HCT116 (cell line): ENCODE data around the gene GLRX. TPM values are rescaled to one million over a fixed set of nuclear protein-coding genes. Genes with fewer than 3 reads are reported as not detected.
"Not testable (repeated sequence)": the region's sequence is repeated elsewhere in the genome, so short reads cannot be mapped to it uniquely, and the experiment has no call there.

ENCODE experiments used
- ATAC-seq: fragments of 200-7000 bp; cut with Tn5 transposase; 2 replicates; pipeline ENCODE4 v1.9.1; 2020; ENCODE audit warnings: mild to moderate bottlenecking, moderate library complexity
- BruUV-seq: library from RNA; stranded (reverse); fragments of 400-500 nt; replicated peaks from 2 replicates; lab custom pipeline; 2021; lab: Mats Ljungman, UMichigan
- CTCF ChIA-PET: fragments of 300-600 bp; sonication (Branson Sonifier 250); formaldehyde crosslinking; loops from one replicate; lab custom pipeline; 2021; ENCODE audit warnings: antibody characterized with exemption; lab: Charles Lee
- POLR2A ChIA-PET: fragments of 300-600, 350-600 bp; sonication (Branson Sonifier 250); formaldehyde crosslinking; loops from one replicate; lab custom pipeline; 2021; ENCODE audit warnings: antibody characterized with exemption; lab: Charles Lee
- RAD21 ChIA-PET, 2 experiments: fragments of 300-600 bp; sonication (Branson Sonifier 250); formaldehyde crosslinking; loops; one replicate each; lab custom pipeline; 2023; ENCODE audit warnings: low total read pairs in 2 of 2; ENCODE audit not compliant: uncharacterized antibody in 2 of 2, unreplicated experiment in 2 of 2, low non-redundant PET in 1 of 2; lab: Charles Lee
- DNase-seq: peaks from one replicate; pipeline ENCODE4 v3.0.0-alpha.2; 2010; ENCODE audit warnings: low read depth, low spot score
- H2AFZ ChIP-seq: fragments of 200-600 bp; shearing (Covaris generic), sonication (generic); 2 replicates; pipeline ENCODE4 v1.6.1; 2017; ENCODE audit warnings: low read depth, mixed run types, mixed read lengths, antibody characterized with exemption, low read length; ENCODE audit not compliant: poor library complexity, severe bottlenecking
- H3K27ac ChIP-seq: 2 replicates; pipeline ENCODE4 v1.5.1; 2012; ENCODE audit warnings: low read depth, low read length
- H3K27me3 ChIP-seq: fragments of 200-600 bp; sonication (generic); 2 replicates; pipeline ENCODE4 v1.6.1; 2016; ENCODE audit warnings: mixed run types, low read length, mixed read lengths; ENCODE audit not compliant: insufficient read depth
- H3K36me3 ChIP-seq, 2 experiments: fragments of 200-500 bp in 1 of 2; fragments of 200-600 bp in 1 of 2; sonication (Bioruptor generic) in 1 of 2; sonication (generic) in 1 of 2; 2 replicates each; pipeline versions ENCODE4 v1.5.1 to v1.6.1; 2014 to 2016; ENCODE audit warnings: low read length in 2 of 2, inconsistent platforms in 1 of 2, mixed read lengths in 1 of 2, mixed run types in 1 of 2; ENCODE audit not compliant: insufficient read depth in 2 of 2, control insufficient read depth in 1 of 2
- H3K4me1 ChIP-seq, 2 experiments: fragments of 200-600 bp in 1 of 2; sonication (generic) in 1 of 2; 2 replicates each; pipeline versions ENCODE4 v1.5.1 to v1.6.1; 2012 to 2017; ENCODE audit warnings: low read length in 2 of 2, inconsistent platforms in 1 of 2, mild to moderate bottlenecking in 1 of 2, mixed read lengths in 1 of 2, mixed run types in 1 of 2, moderate library complexity in 1 of 2; ENCODE audit not compliant: insufficient read depth in 2 of 2, control insufficient read depth in 1 of 2
- H3K4me2 ChIP-seq: fragments of 200-600 bp; sonication (generic); 2 replicates; pipeline ENCODE4 v1.6.1; 2017; ENCODE audit warnings: mixed run types, low read length, mixed read lengths
- H3K4me3 ChIP-seq, 2 experiments: fragments of 200-600 bp in 1 of 2; sonication (generic) in 1 of 2; replicated peaks in 1 of 2; 2 replicates each; pipeline ENCODE4 v1.5.1; 2011 to 2016; ENCODE audit warnings: low read length in 2 of 2, control low read depth in 1 of 2, low read depth in 1 of 2, mild to moderate bottlenecking in 1 of 2, mixed read lengths in 1 of 2, mixed run types in 1 of 2
- H3K79me2 ChIP-seq: fragments of 200-600 bp; sonication (generic); 2 replicates; pipeline ENCODE4 v1.6.1; 2017; ENCODE audit warnings: mild to moderate bottlenecking, mixed run types, low read length, moderate library complexity, mixed read lengths; ENCODE audit not compliant: insufficient read depth
- H3K9ac ChIP-seq: fragments of 200-600 bp; sonication (generic); 2 replicates; pipeline ENCODE4 v1.6.1; 2016; ENCODE audit warnings: low read length, mixed read lengths
- H3K9me2 ChIP-seq: fragments of 200-600 bp; sonication (generic), shearing (Covaris generic); 2 replicates; pipeline ENCODE4 v1.6.1; 2017; ENCODE audit warnings: mixed run types, mild to moderate bottlenecking, moderate library complexity; ENCODE audit not compliant: insufficient read depth
- H3K9me3 ChIP-seq, 2 experiments: fragments of 200-500 bp in 1 of 2; fragments of 200-600 bp in 1 of 2; sonication (Bioruptor generic) in 1 of 2; sonication (generic) in 1 of 2; 2 replicates each; pipeline ENCODE4 v1.6.1; 2014 to 2017; ENCODE audit warnings: low read length in 2 of 2, mixed read lengths in 2 of 2, inconsistent platforms in 1 of 2, low read depth in 1 of 2, mild to moderate bottlenecking in 1 of 2, mixed run types in 1 of 2, moderate library complexity in 1 of 2; ENCODE audit not compliant: control insufficient read depth in 1 of 2, insufficient read depth in 1 of 2
- H4K20me1 ChIP-seq: fragments of 200-600 bp; sonication (generic), shearing (Covaris generic); 2 replicates; pipeline ENCODE4 v1.6.1; 2017; ENCODE audit warnings: mixed run types, mild to moderate bottlenecking, moderate library complexity; ENCODE audit not compliant: insufficient read depth
- CBX3 ChIP-seq: IDR thresholded peaks from 2 replicates; pipeline ENCODE4 v1.6.1; 2012; ENCODE audit warnings: low read depth
- EGR1 ChIP-seq: IDR thresholded peaks from 2 replicates; pipeline ENCODE4 v1.6.1; 2012; ENCODE audit warnings: low read depth
- EZH2 ChIP-seq: fragments of 200-600 bp; sonication (generic); IDR thresholded peaks from 2 replicates; pipeline ENCODE4 v1.6.1; 2017; ENCODE audit warnings: antibody characterized with exemption, mixed run types
- EZH2phosphoT487 ChIP-seq: fragments of 200-600 bp; IDR thresholded peaks from 2 replicates; pipeline ENCODE4 v1.6.1; 2018; ENCODE audit warnings: antibody characterized with exemption, borderline replicate concordance
- FOSL1 ChIP-seq: IDR thresholded peaks from 2 replicates; pipeline ENCODE4 v1.6.1; 2012; ENCODE audit warnings: low read depth
- POLR2A ChIP-seq: IDR thresholded peaks from 2 replicates; pipeline ENCODE4 v1.7.0; 2011; ENCODE audit warnings: borderline replicate concordance; ENCODE audit not compliant: insufficient read depth, insufficient read length; ENCODE audit errors: extremely low read depth
- POLR2AphosphoS5 ChIP-seq: IDR thresholded peaks from 2 replicates; pipeline ENCODE4 v1.6.1; 2011; ENCODE audit warnings: mild to moderate bottlenecking, low read depth, low read length, moderate library complexity
- RAD21 ChIP-seq: IDR thresholded peaks from 2 replicates; pipeline ENCODE4 v1.6.1; 2012; ENCODE audit warnings: low read depth, mild to moderate bottlenecking
- SRF ChIP-seq: IDR thresholded peaks from 2 replicates; pipeline ENCODE4 v1.6.1; 2012; ENCODE audit warnings: low read depth
- TCF7L2 ChIP-seq: IDR thresholded peaks from 2 replicates; pipeline ENCODE4 v1.7.0; 2011; ENCODE audit warnings: borderline replicate concordance, inconsistent platforms; ENCODE audit not compliant: insufficient read depth, insufficient read length; ENCODE audit errors: extremely low read depth
- YY1 ChIP-seq: IDR thresholded peaks from 2 replicates; pipeline ENCODE4 v1.6.1; 2011; ENCODE audit warnings: low read length, low read depth, moderate library complexity, mild to moderate bottlenecking; ENCODE audit not compliant: insufficient replicate concordance; ENCODE audit errors: extremely low read depth
- ZNF274 ChIP-seq: fragments of 200-500 bp; sonication (Bioruptor generic); IDR thresholded peaks from 2 replicates; pipeline ENCODE4 v1.6.1; 2014; ENCODE audit warnings: mild to moderate bottlenecking, low read depth, low read length, inconsistent platforms
- intact Hi-C: fragments of 100-400 bp; cut with micrococcal nuclease; formaldehyde crosslinking; loops from 2 replicates; pipeline ENCODE4 v1.10.0; 2022
- total RNA-seq: library from RNA; stranded (reverse); gene quantifications from one replicate; pipeline ENCODE4 v1.2.1, GENCODE V29; 2021; ENCODE audit not compliant: unreplicated experiment
- TF ChIP-seq, protein P1 (sequence below): IDR thresholded peaks from 2 replicates; pipeline ENCODE4 v1.6.1; 2012
- TF ChIP-seq, protein P2 (sequence below): IDR thresholded peaks from 2 replicates; pipeline ENCODE4 v1.6.1; 2011; ENCODE audit warnings: mild to moderate bottlenecking, low read length, moderate library complexity; ENCODE audit not compliant: insufficient replicate concordance; ENCODE audit errors: extremely low read depth
- TF ChIP-seq, protein P3 (sequence below), 3 experiments: fragments of 200-600 bp in 1 of 3; sonication (generic) in 1 of 3; IDR thresholded peaks in 2 of 3; conservative IDR thresholded peaks in 1 of 3; 2 replicates each; pipeline ENCODE4 v1.5.1; 2012 to 2017; ENCODE audit warnings: low read depth in 2 of 3, low read length in 2 of 3, antibody characterized with exemption in 1 of 3, borderline replicate concordance in 1 of 3, control low read depth in 1 of 3, mild to moderate bottlenecking in 1 of 3, mixed read lengths in 1 of 3, mixed run types in 1 of 3, moderate library complexity in 1 of 3; ENCODE audit not compliant: insufficient read depth in 1 of 3
- TF ChIP-seq, protein P4 (sequence below): IDR thresholded peaks from 2 replicates; pipeline ENCODE4 v1.6.1; 2012

Gene GLRX
- total RNA-seq, 1 experiment from 2014 or later, result 29.3 TPM

DNA sequence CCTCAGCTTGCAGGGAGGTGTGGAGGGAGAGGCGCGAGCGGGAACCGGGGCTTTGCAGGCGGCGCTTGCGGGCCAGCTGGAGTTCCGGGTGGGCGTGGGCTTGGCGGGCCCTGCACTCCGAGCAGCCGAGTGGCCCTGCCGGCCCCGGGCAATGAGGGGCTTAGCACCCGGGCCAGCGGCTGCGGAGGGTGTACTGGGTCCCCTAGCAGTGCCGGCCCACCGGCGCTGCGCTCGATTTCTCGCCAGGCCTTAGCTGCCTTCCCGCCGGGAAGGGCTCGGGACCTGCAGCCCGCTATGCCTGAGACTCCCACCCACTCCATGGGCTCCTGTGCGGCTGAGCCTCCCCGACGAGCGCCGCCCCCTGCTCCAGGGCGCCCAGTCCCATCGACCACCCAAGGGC, 28.6 kb upstream of the GLRX start:
- H3K4me3 ChIP-seq, H3K4me1 ChIP-seq, H4K20me1 ChIP-seq, ATAC-seq, H3K36me3 ChIP-seq, H3K9ac ChIP-seq, DNase-seq, BruUV-seq, H3K9me2 ChIP-seq, H3K4me2 ChIP-seq, H3K9me3 ChIP-seq, intact Hi-C loops, H2AFZ ChIP-seq, CTCF ChIA-PET, H3K27me3 ChIP-seq, H3K79me2 ChIP-seq, H3K27ac ChIP-seq: not testable (repeated sequence)
- ChIA-PET RAD21 (interaction anchor here in 1 of 2 experiments (0.6 kb wide), 1 partner anchor 328 kb away, joined by 3 read pairs; no protein-coding TSS in a partner anchor), POLR2A (interaction anchor here (0.6 kb wide), 1 partner anchor 29 kb away, joined by 4 read pairs; the partner anchor contains the start of gene GLRX)

DNA sequence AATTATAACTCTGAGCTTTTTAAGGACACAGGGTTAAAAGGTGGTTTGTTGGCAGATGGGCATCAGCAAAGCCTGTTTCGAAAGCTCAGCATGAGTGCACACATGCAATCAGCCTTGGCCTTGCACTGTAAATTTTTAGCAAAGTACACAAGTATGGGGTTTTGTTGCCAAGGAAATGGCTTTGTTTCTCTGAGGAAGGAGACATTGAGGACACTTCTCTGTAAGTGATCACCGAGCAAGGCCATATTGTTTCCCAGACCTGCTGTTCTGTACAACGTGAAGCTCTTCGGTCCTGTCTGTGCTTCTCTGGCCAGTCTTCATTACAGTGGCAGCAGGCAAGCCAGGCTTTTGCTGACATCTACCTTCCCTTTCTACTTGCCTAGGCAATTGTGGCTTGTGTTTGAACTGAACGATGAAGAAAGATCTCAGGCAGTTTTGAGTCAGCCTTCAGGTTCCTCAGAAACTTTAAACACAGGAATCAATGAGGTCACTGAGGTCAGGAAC, 27.9 kb upstream of the GLRX start:
- H3K4me3 ChIP-seq, result no peak overlapping the region
- H3K9me3 ChIP-seq, result no peaks in the 10 kb centered on the region
- DNase-seq (no peak), ATAC-seq (no peak)
- no peaks in the 10 kb centered on the region for H3K79me2 ChIP-seq
- no peak overlapping the region for H3K27ac ChIP-seq
- H3K9me2 ChIP-seq, result no peaks in the 10 kb centered on the region
- H2AFZ ChIP-seq, result no peak overlapping the region
- ChIA-PET RAD21 (no interaction called here), POLR2A (no interaction called here), CTCF (interaction anchor here (3.4 kb wide), 1 partner anchor 69 kb away, joined by 30 read pairs; no protein-coding TSS in a partner anchor)
- no peaks in the 10 kb centered on the region for H4K20me1 ChIP-seq
- H3K4me2 ChIP-seq, result no peak overlapping the region
- no TSS peak for BruUV-seq
- intact Hi-C loops, result no loop called here
- TF ChIP-seq, protein P1, sequence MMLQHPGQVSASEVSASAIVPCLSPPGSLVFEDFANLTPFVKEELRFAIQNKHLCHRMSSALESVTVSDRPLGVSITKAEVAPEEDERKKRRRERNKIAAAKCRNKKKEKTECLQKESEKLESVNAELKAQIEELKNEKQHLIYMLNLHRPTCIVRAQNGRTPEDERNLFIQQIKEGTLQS, result no peak
- TF ChIP-seq, protein P2, sequence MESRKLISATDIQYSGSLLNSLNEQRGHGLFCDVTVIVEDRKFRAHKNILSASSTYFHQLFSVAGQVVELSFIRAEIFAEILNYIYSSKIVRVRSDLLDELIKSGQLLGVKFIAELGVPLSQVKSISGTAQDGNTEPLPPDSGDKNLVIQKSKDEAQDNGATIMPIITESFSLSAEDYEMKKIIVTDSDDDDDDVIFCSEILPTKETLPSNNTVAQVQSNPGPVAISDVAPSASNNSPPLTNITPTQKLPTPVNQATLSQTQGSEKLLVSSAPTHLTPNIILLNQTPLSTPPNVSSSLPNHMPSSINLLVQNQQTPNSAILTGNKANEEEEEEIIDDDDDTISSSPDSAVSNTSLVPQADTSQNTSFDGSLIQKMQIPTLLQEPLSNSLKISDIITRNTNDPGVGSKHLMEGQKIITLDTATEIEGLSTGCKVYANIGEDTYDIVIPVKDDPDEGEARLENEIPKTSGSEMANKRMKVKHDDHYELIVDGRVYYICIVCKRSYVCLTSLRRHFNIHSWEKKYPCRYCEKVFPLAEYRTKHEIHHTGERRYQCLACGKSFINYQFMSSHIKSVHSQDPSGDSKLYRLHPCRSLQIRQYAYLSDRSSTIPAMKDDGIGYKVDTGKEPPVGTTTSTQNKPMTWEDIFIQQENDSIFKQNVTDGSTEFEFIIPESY, result no peak
- no peak for TF ChIP-seq SRF
- TF ChIP-seq EZH2phosphoT487, result no peak
- no peak for TF ChIP-seq RAD21
- no peak for TF ChIP-seq EGR1
- no peak for TF ChIP-seq ZNF274
- TF ChIP-seq TCF7L2, result no peak
- no peak for TF ChIP-seq POLR2AphosphoS5
- no peak for TF ChIP-seq FOSL1
- no peak for TF ChIP-seq YY1
- TF ChIP-seq POLR2A, result no peak
- TF ChIP-seq, protein P3, sequence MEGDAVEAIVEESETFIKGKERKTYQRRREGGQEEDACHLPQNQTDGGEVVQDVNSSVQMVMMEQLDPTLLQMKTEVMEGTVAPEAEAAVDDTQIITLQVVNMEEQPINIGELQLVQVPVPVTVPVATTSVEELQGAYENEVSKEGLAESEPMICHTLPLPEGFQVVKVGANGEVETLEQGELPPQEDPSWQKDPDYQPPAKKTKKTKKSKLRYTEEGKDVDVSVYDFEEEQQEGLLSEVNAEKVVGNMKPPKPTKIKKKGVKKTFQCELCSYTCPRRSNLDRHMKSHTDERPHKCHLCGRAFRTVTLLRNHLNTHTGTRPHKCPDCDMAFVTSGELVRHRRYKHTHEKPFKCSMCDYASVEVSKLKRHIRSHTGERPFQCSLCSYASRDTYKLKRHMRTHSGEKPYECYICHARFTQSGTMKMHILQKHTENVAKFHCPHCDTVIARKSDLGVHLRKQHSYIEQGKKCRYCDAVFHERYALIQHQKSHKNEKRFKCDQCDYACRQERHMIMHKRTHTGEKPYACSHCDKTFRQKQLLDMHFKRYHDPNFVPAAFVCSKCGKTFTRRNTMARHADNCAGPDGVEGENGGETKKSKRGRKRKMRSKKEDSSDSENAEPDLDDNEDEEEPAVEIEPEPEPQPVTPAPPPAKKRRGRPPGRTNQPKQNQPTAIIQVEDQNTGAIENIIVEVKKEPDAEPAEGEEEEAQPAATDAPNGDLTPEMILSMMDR (IDR thresholded peaks at IDR 0.05 in 2 of 3, conservative IDR thresholded peaks at IDR 0.05 in 1 of 3; ENCODE audit: borderline replicate concordance in 1 of 3, insufficient read depth in 1 of 3, low read depth in 2 of 3, low read length in 2 of 3), result no peak
- no peak for TF ChIP-seq CBX3
- no peak for TF ChIP-seq EZH2
- TF ChIP-seq, protein P4, sequence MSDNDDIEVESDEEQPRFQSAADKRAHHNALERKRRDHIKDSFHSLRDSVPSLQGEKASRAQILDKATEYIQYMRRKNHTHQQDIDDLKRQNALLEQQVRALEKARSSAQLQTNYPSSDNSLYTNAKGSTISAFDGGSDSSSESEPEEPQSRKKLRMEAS, result no peak
- H3K27me3 ChIP-seq, result no peaks in the 10 kb centered on the region
- H3K36me3 ChIP-seq, result no peaks in the 10 kb centered on the region
- no peaks in the 10 kb centered on the region for H3K4me1 ChIP-seq
- no peak overlapping the region for H3K9ac ChIP-seq
